GOT3 (cell line): Measurements from ENCODE around the gene UBAC2.

ENCODE experiments used
- DNase-seq: peaks from one replicate; lab custom pipeline; 2025; ENCODE audit warnings: mixed read lengths; lab: John Stamatoyannopoulos, UW

The UBAC2 gene

GRCh38 chr13:99340638-99341037 lies 140.0 kb downstream of the UBAC2 start:
- no peak for DNase-seq

GRCh38 chr13:99341969-99342722 lies 141.5 kb downstream of the UBAC2 start:
- no peak for DNase-seq

GRCh38 chr13:99342723-99343315 lies 142.2 kb downstream of the UBAC2 start:
- DNase-seq = no peak

- DNase-seq = no peak
These were observed 144.1 kb downstream of the UBAC2 start for GRCh38 chr13:99344610-99345208.

GRCh38 chr13:99345345-99345744 lies 144.7 kb downstream of the UBAC2 start:
- DNase-seq = no peak

DNA sequence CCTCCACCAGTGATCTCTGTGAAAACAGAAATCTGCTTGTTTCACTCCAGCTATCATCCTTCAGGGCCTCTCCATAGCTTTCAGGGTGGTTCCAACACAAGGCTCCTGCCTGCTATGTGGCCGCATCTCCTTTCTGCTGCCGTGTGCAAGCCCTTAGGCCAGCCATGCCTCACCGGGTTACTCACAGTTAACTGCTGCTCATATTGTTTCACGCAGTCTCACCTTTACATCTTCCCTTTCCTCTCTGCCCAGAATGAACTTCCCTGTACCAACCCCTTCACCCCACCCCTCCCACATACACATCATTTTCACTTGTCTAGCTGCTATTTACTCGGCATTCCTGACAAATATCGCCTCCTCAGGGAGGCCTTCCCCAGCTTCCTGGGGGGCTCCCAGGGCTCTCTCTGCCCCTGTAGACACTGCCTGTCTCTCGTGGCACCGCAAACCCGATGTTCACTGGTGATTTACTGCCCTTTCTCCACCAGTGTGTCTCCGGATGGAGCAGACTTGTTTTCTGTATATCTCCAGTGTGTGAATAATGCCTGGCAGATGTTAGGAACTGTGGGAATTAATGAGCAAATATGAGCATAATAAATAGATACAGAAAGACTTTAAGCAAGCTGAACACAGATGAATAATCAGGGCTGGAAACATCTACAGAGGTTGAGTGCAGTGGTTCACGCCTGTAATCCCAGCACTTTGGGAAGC lies 145.8 kb downstream of the UBAC2 start:
- DNase-seq = no peak

DNA sequence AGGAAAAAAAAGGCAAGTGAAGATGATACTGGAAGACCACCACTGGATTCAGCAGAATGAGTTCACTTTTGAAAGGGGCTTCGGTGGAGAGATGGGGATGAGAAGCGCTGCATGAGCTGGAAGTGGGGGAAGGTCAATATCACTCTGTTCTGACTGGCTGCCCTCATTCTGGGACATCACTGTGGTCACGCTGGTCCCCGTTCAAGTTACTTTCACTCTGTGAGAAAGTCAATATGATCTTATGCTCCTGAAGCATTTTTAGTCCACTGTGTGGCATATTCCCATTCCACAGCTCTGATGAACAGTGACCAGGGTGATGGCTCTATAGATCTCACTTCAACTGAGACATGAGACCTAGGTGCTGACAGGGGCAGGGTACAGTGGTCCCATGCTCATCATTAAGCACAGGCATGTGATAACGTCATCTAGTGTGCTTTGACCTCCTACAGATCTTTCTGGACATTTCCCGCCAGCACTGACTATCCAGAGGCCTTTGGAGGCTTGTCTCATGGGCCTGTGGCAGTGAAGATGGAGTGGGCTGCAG lies 146.8 kb downstream of the UBAC2 start:
- DNase-seq = no peak

- no peak for DNase-seq
These were observed 147.3 kb downstream of the UBAC2 start for GRCh38 chr13:99347911-99348451.

DNA sequence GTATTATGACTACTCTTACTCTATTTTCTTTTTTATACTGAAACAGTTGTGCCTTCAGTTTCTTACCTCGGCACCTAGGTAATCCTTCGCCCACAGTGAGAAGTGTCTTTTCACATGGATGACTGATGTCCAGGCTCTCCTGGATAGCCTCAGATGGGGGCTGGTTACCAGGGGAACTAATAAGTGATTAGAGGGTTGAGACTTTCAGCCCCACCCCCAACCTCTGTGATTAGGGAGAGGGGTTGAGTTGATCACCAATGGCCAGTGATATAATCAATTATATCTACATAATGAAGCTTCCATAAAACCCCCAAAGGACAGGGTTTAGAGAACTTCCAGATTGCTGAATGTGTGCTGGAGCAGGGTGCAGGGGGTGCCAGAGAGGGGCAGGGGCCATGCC lies 149.5 kb downstream of the UBAC2 start:
- DNase-seq = no peak

DNA sequence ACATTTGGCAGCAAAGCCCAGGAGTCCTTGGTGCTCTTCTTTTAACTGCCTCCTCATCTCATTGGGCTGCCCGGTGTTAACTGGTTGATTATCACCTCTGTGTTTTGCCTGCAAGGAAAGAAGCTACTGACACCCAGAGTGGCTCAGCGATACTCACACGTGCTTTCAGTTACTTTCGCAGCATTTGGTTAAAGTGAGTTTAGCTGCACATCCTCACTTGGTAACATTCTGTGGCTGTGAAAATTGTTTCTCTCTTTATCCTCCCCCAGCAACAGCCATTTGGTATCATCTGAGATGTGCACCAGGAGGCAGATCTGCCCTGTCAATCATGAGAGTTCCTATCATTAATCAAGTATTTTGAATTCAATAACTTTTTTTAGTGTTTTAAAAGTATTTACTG lies 151.1 kb downstream of the UBAC2 start:
- DNase-seq = no peak

DNA sequence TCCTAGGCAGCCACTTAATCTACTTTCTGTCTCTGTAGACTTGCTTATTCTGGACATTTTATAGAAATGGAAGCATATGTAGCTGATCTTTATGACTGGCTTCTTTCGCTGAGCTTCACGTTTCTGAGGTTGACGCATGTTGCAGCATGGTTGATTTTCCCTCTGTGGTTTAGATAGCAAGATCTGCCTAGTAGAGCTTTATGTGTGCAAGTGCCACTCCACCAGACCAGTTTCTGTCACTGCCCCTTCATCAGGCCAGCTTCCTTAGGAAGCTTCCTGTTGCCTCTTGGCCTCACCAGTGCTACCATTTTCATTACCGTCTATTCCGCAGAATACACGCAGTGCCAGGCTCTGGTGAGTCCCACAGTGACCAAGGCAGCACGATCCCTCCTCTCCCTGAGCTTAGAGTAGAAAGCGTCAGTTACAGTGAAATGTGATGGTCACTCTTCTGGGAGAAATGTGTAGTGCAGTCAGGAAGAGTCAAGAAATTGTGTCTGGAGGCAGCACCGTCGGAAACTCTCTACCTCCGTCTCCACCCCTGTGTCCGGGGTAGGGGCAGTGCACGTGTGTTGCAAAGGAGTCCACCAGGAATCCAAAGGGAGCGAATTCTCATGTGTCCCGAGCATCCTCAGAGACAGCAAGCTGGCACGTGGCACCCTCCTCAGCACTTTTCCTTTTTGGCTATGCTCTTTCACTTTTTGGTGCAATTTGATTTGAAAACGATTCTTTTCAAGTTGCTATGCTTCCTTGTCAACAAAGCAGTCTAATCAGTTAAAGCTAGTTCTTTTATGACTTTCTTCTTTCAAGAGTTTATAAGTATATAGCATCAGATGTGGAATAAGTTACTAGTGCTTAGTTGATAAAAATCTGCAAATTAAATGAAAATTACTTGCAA lies 151.9 kb downstream of the UBAC2 start:
- DNase-seq = no peak

DNA sequence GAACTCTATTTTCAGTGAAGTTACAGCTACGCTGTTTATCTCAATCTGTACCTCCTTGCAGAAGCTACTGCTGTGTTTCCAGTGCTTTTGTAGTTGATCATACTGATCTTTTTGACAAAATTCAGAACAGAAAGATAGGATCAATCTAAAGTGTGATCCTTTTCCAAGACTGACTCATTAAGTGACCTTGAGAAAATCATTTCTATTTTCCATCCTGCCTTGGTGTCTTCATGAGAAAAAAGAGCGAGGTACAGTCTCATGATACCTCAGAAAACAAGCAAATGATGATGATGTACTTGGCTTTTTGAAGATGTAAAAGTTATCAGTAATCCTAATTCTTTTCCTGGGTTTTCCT lies 152.6 kb downstream of the UBAC2 start:
- DNase-seq = no peak

DNA sequence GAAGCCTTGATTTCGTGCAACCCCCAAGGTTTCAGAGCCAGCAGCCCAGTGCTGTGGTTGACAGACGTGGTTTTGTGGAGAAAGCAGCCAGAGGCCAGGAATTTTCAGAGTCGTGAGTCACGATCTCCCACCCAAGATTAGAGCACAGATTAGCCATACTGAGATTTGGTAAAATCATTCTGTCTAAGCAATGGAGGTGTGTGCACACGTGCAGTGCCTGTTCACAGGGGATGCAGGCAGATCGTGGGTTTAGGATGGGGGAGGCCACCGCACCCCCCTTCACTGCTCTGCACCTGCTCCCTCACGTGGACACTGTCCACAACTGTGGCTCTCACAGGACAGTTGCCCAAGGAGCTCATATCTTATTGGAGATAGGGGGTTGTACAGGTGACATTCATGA lies 153.2 kb downstream of the UBAC2 start:
- no peak for DNase-seq

DNA sequence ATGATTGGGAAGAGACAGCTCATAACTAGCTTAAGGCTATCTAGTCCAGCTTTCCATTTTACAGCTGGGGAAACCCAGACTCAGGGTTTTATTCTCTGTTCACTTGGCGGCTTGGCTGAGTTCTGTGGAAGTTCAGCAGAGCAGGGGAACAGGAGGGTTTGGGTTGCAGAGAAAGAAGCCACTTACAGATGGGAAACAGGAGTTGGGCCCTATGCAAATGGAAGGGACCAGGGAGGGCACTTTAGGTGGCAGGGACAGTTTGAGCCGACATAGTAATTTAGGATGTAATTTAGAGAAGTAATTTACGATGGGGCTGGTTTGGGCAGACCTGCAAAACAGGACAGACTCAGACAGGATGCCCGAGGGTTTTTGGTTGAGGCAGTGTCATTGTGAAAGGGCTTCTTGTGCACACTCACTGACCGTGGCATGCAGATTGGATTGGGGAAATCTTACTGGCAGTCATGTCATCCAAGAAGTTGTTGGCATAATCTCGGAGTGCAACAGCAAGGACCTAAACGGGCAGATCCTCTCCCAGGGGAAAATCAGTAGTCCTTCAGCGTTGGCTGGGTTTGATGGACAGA lies 153.8 kb downstream of the UBAC2 start:
- DNase-seq = no peak

DNA sequence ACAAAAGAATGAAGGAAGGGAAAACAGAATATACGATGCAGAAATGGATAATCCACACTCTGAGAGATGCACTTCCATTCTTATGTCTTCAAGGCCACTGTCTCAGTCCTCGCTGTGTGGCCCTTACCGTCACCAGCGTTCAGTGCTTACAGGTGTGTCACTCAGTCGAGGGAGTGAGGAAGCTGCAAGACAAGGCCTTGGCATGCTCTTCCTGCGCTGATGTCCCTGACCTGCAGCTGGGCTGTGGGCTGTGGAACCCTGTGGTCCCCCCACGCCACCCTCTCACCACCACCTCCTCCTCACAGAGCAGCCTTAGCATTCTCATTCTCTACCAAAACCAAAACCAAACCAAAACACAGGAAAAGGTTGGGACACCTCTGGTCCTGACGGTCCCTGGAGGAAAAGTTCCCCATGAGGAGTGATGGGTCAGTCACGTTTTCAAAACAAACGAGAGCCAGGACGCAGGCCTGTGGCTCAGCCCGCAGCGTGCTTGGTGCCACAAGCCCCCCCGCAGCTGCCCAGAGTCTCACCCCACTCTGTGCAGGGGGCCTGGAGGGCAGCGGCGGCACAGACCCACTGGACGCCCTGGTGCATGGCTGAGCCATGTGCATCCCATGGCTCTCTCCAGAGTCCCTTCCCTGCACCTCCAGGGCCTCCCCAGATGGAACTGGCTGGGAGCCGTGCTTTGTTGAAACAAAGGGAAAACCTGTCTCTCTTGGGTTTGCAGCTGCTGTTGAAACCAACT lies 154.8 kb downstream of the UBAC2 start:
- no peak for DNase-seq

DNA sequence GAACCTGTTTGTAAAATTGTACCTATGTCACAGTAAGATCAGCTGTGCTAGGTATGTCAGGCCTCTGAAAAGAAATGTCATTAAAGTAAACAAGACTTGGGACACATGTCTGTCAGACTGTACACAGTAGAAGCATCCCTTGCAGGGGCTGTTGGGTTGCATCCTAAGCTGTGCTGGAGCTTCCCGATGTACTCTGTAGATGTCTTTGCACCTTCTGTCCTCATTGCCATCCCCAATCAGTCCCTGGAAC lies 155.3 kb downstream of the UBAC2 start:
- DNase-seq = no peak

DNA sequence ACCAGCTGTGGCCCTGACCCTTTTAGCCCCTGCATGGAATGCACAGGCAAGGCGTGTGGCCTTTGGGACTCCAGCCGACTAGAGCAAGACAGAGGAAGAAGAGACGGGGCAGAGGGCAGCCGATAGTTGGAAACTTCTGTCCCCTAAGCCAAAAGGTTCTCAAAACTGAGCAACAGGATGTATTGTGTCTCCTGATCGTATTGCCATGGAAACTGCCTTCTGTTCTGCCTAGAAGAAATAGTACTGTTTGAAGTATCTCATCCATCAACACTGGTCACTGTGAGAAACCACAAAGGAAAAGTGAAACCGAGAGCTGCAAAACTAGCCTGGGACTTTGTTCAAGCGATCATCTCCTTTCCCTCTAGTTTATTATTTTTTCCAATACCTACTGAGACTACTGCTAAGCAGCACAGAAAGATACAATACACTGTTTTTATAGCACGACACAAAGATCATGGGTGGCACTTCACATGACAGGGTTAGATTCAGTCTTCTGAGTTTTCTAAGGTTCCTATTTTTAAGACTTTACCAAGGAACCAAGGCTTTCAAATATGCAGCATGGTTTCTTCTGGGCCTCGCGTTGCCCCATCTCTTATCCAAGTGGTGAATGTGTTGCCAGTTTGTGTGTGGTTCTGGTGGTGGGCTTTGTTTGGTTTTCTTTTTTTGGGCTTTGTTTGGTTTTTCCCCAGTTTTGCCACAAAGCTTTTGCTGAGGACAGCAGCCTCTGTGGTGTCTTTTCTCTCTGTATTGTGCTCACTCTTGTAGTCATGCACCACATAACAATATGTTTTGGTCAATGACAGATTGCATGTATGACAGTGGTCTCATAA lies 155.8 kb downstream of the UBAC2 start:
- DNase-seq = no peak

- DNase-seq = no peak
These were observed 156.5 kb downstream of the UBAC2 start for GRCh38 chr13:99357131-99357596.

DNA sequence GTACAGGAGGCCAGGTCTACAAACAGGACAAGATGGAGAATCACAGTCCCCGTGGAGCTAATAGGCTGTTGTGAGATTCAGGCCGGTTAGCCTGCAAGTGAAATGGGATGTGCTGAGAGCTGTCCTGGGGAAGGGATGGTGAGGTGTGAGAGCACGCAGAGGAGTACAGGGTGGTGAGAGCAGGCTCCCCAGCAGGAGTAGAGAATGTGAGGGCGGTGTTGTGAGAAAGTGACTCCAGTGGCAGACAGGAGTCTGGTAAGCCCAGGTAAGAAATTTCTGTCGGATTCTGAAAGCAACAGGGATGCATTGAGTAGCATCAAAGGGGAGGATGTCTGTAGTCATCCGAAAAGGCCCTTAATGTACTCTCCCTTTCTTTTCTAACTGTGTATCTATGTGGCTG lies 157.3 kb downstream of the UBAC2 start:
- no peak for DNase-seq

DNA sequence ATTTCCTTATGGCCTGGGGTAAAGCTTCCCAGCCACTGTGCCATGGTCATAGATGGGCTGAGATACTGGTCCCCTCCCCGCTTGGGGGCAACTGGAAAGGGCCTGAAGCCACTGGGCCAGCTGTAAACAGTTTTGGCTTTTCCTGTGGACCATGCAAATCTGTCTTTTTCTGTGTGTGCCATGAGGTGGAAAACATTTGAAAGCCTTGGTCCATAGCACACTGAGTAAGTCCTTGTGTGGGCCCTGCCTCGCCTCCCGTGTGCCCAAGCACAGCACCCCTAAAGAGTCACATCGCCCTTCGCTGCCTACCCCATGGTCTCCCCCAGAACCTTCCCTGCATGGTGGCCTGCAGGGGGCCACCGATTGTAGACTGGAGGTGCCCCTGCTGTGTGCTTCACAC lies 158.9 kb downstream of the UBAC2 start:
- DNase-seq = no peak
